GM19328 (cell line): Measurements from ENCODE around the gene PXYLP1.

Experiments used
- ATAC-seq: cut with Tn5 transposase; IDR thresholded peaks from one replicate; pipeline ENCODE4 v1.9.1; 2021; ENCODE audit warnings: mild to moderate bottlenecking, moderate library complexity; ENCODE audit not compliant: unreplicated experiment

The PXYLP1 gene

DNA sequence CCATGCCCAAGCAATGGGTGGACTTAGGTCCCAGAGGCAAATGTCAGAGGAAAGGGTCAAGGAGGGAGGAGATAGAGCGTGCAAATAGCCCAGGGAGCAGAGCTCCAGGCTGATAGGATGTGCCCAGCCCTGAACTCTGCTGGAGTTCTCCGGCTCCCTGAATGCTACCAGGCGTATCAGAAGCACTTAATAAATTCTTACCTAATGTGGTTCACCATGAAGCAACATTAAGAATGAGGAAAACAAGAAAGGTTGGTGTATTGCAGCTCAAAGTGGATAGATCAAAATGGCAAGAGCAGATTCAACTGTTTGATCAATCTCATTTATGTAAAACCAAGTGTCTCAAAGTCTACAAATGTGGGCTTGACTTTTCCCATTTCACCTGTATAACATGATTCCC is 38.3 kb downstream of the PXYLP1 start:
- no peak for ATAC-seq

DNA sequence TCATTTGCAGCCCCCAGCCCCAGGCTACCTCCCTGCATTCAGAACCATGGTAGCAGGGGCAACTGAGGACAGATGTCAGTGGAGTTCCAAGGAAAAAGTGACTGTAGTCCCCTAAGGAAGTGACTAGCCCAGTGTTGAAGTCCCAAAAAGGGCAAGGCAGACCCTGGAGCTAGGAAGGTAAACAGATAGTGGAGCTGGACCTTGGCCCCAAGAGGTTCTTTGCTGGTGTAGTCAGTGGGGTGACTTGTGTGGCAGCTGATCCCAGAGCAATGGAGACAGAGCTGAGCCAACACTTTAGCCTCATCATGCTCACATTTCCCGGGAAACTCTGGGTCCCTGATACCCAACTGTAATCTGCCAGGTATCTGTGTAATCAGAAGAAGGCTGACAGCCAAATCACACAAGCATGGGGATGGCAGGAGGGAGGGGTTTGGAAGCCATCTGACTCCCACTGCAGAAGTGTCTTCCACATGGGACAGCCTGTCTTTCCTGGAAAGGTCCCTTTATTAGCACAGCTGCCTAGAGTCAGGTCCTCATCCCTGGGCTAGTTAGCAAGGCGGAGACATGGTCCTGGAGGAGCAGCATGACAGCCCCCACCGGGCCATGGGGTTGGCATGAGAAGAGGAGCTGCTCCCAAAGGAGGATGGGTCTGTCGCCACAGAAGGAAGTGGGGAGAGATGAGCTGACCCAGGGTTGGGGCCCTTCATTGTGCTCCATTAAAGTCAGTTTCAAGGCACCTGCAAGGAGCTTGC is 39.8 kb downstream of the PXYLP1 start:
- ATAC-seq: no peak

DNA sequence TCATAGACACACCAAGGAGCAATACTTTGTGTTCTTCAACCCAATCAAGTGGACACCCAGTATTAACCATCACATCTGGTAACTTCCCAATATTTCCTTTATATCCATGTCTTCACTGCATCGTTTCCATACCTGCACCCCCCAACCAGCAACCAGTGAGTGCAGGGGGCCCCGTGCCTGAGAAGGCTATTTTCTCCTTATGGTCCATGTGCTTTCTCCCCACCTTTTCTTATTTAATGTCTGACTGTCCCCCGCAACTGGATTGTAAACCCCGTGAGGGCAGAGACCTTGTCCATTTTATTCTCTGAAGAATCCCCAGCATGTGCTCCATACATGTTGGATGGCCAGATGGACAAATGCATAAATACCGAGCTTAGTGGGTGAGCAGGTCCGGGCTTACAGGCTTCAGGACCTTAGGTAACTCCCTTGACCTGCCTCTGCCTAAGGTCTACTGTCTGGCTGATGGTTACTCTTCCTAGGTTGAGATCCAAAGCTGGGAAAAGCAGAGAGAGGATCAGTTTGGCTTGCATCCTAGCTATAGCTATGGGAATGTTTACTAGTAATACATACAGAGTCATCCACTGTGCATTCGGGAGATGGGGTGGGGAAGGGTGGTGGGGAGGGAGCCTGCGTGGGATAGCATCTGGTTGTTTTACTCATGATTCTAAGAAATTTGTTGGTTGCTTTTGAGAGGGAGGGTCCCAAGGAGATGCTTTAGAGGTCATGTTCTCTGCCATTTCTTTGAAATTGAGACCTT is 41.5 kb downstream of the PXYLP1 start:
- ATAC-seq: no peak

DNA sequence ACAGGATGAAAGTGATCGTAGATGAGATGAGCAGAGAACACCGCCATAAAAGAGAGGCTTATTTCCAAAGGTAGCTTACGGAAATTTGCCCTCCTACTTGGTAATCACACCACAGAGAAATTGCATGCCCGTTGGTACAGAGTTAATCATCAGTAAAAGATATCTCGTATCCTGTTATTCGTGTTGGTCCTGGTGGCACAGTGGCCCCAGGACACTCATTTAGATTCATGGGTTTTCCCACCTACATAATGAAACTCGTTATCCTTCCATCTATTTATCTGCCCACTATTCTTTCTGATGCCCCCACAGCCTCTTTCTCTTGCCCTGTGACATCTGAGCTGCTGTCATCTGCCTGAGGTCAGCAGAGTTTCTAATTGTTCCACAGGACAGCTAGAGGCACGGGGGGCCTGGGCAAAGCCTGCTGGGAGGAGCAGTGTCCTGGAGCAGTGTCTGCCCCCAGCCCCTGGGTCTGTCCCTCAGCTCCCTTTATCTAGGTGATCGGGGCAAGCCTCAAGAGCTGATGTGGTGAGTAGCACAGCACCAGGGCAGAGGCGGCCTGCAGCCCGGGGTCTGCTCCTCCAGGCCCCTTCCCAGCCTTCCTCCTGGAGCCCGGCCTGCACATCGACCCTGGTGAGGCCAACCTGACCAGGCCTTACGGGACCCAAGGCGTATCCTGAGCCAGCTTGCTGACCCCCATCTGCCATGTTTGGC is 42.2 kb downstream of the PXYLP1 start:
- ATAC-seq: no peak

DNA sequence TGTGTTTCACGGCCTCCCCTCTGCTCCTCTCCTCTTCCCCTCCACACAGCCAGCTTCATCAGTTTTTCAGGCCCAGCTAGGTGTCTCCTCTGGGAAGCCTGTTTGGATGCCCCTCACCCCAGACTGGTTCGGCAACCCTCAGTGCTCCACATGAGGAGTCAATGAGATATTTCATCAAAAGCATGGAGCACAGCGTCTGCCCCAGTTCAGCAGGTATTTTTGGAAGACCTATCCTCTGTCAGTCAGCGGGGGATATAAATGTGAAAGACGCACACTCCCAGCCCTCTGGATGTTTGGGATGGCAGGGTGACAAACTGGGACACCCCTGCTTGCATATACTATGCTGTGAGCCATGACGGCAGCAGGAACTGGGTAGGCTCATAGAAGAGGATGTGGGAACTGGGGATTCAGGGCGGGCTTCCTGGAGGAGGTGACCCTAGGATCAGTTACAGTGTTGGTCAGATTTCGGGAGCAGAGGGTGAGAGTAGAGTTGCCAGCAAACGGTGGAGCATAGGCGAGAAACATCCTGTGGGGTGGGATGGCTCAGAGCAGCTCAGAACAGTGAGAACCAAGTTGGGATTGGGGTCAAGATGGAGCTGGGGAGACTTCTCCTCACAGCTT is 42.9 kb downstream of the PXYLP1 start:
- no peak for ATAC-seq

GRCh38 chr3:141275032-141275422 is 43.4 kb downstream of the PXYLP1 start:
- no peak for ATAC-seq

DNA sequence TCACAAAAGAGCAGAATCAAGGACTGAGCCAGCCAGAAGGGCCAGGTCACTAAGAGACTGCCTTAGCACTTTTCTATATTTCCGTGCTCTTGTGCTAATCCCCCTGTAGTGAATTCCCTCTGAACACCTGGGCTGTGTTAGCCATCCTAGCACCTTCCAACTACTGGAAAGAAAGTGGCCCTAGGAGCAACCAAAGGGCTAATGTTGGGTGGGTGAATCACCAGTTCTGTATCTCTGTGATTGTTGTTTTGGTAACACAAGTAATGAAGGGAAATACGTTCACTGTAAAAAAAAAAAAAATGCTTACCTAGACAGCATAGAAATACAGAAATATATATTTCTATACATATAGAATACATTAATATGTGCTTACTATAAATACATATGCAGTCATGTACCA is 43.9 kb downstream of the PXYLP1 start:
- ATAC-seq: no peak

- no peak for ATAC-seq
Measured at GRCh38 chr3:141275973-141276372, 44.3 kb downstream of the PXYLP1 start.

DNA sequence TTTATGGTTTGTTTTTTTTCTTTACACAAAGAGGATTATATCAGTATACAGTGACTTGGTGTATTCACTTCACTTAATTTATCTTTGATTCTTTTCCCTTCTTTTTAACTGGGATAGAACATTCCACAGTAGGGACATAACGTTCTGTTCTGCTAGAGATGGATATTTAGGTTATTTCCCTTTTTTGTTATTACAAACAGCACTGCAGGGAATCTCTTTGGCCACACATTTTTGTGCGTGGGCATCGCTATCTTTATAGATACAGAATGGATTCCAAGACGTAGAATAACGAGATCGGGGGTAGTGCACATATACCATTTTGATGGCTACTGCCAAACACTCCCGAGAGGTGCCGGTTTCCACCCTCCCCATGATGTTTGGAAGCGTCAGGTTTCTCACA is 44.8 kb downstream of the PXYLP1 start:
- ATAC-seq: no peak

DNA sequence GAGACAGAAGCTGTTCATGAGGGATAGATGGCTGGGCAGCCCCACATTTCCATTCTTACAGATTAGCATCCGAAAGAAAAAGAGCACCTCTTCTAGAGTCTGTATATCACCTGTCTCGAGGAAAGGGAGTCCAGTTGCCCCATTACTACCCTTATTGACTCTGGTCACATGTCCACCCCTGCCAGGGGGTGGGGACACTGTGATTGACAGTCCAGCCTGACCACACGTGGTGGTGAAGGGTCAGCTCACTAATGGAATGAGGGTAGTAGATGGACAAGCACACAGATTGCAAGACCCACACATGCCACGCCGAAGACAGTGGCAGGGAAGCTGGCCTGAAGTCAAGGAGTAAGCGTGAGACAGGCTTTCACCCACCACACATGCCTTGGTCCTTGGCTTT is 45.8 kb downstream of the PXYLP1 start:
- ATAC-seq: no peak

DNA sequence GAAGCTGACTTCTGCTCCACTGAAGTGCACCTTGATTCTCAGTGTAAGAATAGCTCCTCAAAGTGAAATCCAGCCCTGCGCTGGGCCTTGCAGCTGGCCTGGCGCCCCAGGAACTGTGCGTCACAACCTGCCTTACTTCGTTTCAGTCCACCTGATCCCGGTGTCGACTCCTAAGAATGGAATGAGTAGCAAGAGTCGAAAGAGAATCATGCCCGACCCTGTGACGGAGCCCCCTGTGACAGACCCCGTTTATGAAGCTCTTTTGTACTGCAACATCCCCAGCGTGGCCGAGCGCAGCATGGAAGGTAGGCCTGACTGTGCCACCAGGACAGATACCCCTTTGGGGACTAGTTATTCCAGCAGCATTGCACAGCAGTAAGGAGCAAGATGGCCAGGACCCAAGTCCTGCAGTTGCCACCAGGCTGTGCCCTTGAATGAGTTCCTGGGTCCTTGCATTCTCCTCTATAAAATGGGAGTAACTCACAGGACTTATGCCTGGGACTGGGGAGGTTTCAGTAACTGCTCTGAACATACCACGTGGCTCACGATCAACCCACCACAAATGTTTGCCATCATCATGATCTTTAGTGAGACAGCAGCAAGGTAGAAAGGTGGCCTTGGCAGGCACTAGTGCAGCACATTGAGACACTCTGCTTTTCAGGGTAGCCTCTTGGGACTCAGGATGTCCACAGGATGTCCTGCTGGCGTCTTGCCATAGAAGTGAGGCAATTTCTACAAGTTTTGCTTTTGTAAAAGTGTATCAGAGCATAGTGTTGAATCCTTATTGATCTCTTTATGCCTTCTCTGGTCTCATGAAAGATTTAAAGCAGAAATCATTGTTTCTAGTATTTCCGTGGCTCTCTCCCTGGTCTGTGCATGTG is 46.8 kb downstream of the PXYLP1 start:
- ATAC-seq: no peak

DNA sequence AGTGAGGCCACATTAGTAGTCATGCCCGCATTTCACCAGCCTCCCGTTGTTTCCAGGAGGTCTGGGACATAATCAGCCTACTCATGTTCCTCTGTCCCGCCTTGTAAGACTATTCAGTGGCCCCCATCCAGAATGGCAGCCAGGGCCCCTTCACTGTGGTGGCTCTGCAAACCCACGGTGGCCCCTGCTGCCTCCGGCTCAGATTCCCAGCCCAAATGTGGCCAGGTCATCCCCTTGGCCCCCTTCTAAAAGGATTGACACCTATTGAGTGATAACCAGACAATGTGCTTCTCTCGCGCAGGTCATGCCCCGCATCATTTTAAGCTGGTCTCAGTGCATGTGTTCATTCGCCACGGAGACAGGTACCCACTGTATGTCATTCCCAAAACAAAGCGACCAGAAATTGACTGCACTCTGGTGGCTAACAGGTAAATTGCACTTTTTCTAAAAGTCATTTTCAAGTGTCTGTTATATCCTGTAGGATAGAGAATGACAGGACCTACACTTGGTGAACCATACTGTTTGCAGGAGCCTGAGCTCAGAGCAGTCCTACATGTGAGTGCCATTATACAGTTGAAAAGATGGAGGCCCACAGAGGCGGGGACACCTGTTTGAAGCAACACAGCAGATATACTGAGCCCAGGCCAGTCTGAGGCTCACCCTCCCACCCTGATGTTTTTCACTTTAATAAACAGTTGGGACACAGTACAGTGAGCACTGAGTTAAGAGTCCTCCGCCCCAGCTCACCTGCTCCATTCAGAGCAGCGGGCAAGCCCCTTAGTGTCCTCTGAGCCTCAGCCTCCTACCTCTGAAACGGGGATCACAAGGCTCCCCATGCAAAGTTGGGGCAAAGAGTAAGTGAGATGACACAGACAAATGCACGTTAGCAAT is 47.7 kb downstream of the PXYLP1 start:
- no peak for ATAC-seq

- no peak for ATAC-seq
Measured at GRCh38 chr3:141280086-141280485, 48.5 kb downstream of the PXYLP1 start.

GRCh38 chr3:141280690-141281089 is 49.1 kb downstream of the PXYLP1 start:
- no peak for ATAC-seq

- no peak for ATAC-seq
Measured at GRCh38 chr3:141285570-141285969, 53.9 kb downstream of the PXYLP1 start.

- ATAC-seq: no peak
Measured at GRCh38 chr3:141286856-141287255, 55.2 kb downstream of the PXYLP1 start.

DNA sequence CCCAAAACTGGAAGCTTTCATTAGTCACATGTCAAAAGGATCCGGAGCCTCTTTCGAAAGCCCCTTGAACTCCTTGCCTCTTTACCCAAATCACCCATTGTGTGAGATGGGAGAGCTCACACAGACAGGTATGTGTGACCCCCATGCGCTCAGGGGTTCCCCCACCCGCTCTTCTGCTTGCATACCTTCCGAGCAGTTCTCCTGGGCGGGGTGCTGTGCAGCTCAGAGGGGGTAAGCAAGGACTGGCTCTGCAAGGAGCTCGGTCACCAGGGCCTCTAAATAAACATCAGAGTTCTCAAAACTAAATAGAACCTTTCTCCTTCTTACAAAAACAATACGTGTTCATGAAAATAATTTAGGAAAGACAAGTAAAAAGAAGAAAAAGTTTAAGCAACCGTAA is 55.7 kb downstream of the PXYLP1 start:
- no peak for ATAC-seq

GRCh38 chr3:141288336-141288990 is 56.8 kb downstream of the PXYLP1 start:
- no peak for ATAC-seq

- no peak for ATAC-seq
Measured at GRCh38 chr3:141289228-141289772, 57.7 kb downstream of the PXYLP1 start.
